ENCODE data around the gene EGFL6. TPM values are rescaled to one million over a fixed set of nuclear protein-coding genes. Genes with fewer than 3 reads are reported as not detected.
A peak's percentile ranks its signal among the peaks of the same experiment; 100 is the strongest.

The EGFL6 gene, protein sequence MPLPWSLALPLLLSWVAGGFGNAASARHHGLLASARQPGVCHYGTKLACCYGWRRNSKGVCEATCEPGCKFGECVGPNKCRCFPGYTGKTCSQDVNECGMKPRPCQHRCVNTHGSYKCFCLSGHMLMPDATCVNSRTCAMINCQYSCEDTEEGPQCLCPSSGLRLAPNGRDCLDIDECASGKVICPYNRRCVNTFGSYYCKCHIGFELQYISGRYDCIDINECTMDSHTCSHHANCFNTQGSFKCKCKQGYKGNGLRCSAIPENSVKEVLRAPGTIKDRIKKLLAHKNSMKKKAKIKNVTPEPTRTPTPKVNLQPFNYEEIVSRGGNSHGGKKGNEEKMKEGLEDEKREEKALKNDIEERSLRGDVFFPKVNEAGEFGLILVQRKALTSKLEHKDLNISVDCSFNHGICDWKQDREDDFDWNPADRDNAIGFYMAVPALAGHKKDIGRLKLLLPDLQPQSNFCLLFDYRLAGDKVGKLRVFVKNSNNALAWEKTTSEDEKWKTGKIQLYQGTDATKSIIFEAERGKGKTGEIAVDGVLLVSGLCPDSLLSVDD
- polyA plus RNA-seq (0.36 and 0.52 TPM in 2 replicates), polyA minus RNA-seq (0.24 TPM in 1 of 2 replicates, not detected in the other)

GRCh38 chrX:13569479-13570260 lies at the start of gene EGFL6:
Gene EGFL6 (plus strand): TSS chrX:13569601. CDS start chrX:13569862, 261 bp downstream.
- Histone ChIP-seq H3K27me3 (ENCODE audit: insufficient read depth, low read depth, low read length) (peaks cover 15% of the 10 kb centered on the region), H3K9ac (ENCODE audit: low read length) (peak within 1 kb of the TSS; percentile 9)
- no peak for TF ChIP-seq EP300 (conservative IDR thresholded peaks at IDR 0.05; ENCODE audit: poor library complexity, severe bottlenecking)
- no peak for TF ChIP-seq POLR2AphosphoS5 (IDR thresholded peaks at IDR 0.05)
- TF ChIP-seq, protein P1, sequence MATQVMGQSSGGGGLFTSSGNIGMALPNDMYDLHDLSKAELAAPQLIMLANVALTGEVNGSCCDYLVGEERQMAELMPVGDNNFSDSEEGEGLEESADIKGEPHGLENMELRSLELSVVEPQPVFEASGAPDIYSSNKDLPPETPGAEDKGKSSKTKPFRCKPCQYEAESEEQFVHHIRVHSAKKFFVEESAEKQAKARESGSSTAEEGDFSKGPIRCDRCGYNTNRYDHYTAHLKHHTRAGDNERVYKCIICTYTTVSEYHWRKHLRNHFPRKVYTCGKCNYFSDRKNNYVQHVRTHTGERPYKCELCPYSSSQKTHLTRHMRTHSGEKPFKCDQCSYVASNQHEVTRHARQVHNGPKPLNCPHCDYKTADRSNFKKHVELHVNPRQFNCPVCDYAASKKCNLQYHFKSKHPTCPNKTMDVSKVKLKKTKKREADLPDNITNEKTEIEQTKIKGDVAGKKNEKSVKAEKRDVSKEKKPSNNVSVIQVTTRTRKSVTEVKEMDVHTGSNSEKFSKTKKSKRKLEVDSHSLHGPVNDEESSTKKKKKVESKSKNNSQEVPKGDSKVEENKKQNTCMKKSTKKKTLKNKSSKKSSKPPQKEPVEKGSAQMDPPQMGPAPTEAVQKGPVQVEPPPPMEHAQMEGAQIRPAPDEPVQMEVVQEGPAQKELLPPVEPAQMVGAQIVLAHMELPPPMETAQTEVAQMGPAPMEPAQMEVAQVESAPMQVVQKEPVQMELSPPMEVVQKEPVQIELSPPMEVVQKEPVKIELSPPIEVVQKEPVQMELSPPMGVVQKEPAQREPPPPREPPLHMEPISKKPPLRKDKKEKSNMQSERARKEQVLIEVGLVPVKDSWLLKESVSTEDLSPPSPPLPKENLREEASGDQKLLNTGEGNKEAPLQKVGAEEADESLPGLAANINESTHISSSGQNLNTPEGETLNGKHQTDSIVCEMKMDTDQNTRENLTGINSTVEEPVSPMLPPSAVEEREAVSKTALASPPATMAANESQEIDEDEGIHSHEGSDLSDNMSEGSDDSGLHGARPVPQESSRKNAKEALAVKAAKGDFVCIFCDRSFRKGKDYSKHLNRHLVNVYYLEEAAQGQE (IDR thresholded peaks at IDR 0.05; ENCODE audit: borderline replicate concordance) = no peak

GRCh38 chrX:13520351-13520750 lies 49.0 kb upstream of the EGFL6 start:
- TF ChIP-seq TAF1 (IDR thresholded peaks at IDR 0.05; ENCODE audit: low read depth) (no peak), EP300 (conservative IDR thresholded peaks at IDR 0.05; ENCODE audit: poor library complexity, severe bottlenecking) (no peak), RAD21 (conservative IDR thresholded peaks at IDR 0.05) (no peak), EZH2 (IDR thresholded peaks at IDR 0.05; ENCODE audit: borderline replicate concordance, insufficient read depth, low read length, poor library complexity, severe bottlenecking) (no peak), MXI1 (conservative IDR thresholded peaks at IDR 0.05; ENCODE audit: poor library complexity, severe bottlenecking) (no peak), CTCF (IDR thresholded peaks at IDR 0.05; ENCODE audit: poor library complexity, severe bottlenecking) (no peak), SMC3 (conservative IDR thresholded peaks at IDR 0.05; ENCODE audit: poor library complexity) (no peak), POLR2AphosphoS5 (IDR thresholded peaks at IDR 0.05) (no peak)
- TF ChIP-seq, protein P1 (IDR thresholded peaks at IDR 0.05; ENCODE audit: borderline replicate concordance) = no peak
- H3K79me2 ChIP-seq (replicated peaks; ENCODE audit: insufficient read depth, low read length) = no peaks in the 10 kb centered on the region

More at GRCh38 chrX:13569479-13570260, at the start of gene EGFL6:
- H3K79me2 ChIP-seq (replicated peaks; ENCODE audit: insufficient read depth, low read length) = no peaks in the 10 kb centered on the region
- H2AFZ ChIP-seq (ENCODE audit: low read depth, low read length) = no peak within 1 kb of the TSS
- H4K20me1 ChIP-seq (ENCODE audit: insufficient read depth) = no peaks in the 10 kb centered on the region
- H3K36me3 ChIP-seq (ENCODE audit: insufficient read depth, low read length) = no peaks in the 10 kb centered on the region
- peak within 1 kb of the TSS; percentile 63 for H3K4me3 ChIP-seq (ENCODE audit: low read length)
- no peaks in the 10 kb centered on the region for H3K9me3 ChIP-seq (ENCODE audit: low read length)
- H3K27ac ChIP-seq (ENCODE audit: low read length) = no peak within 1 kb of the TSS
- no peaks in the 10 kb centered on the region for H3K9me2 ChIP-seq (ENCODE audit: insufficient read depth, low read length)
- no peak within 1 kb of the TSS for H3K4me2 ChIP-seq (ENCODE audit: low read length)
- H3F3A ChIP-seq (ENCODE audit: insufficient read depth, low read length, poor library complexity, severe bottlenecking) = no peaks in the 10 kb centered on the region

More at GRCh38 chrX:13520351-13520750, 49.0 kb upstream of the EGFL6 start:
- no peaks in the 10 kb centered on the region for H3K9me3 ChIP-seq (ENCODE audit: low read length)
- H3K27ac ChIP-seq (ENCODE audit: low read length) = no peak overlapping the region
- H3F3A ChIP-seq (ENCODE audit: insufficient read depth, low read length, poor library complexity, severe bottlenecking) = no peaks in the 10 kb centered on the region
- H3K4me3 ChIP-seq (ENCODE audit: low read length) = no peak overlapping the region
- no peaks in the 10 kb centered on the region for H3K36me3 ChIP-seq (ENCODE audit: insufficient read depth, low read length)
- no peak overlapping the region for H3K9ac ChIP-seq (ENCODE audit: low read length)
- H3K4me2 ChIP-seq (ENCODE audit: low read length) = no peak overlapping the region
- no peak overlapping the region for H2AFZ ChIP-seq (ENCODE audit: low read depth, low read length)
- no peaks in the 10 kb centered on the region for H3K27me3 ChIP-seq (ENCODE audit: insufficient read depth, low read depth, low read length)
- no peaks in the 10 kb centered on the region for H4K20me1 ChIP-seq (ENCODE audit: insufficient read depth)
- no peaks in the 10 kb centered on the region for H3K9me2 ChIP-seq (ENCODE audit: insufficient read depth, low read length)
